HEK293 (cell line): ENCODE measurements around the gene CDT1.

ENCODE experiments used
- ZEB2 ChIP-seq: fragments of 450-650 bp; formaldehyde crosslinking; IDR thresholded peaks from 2 replicates; pipeline ENCODE4 v1.5.1; 2016; ENCODE audit warnings: missing biosample characterization, missing genetic modification characterization
- ZNF423 ChIP-seq: fragments of 450-650 bp; formaldehyde crosslinking; IDR thresholded peaks from 2 replicates; pipeline ENCODE4 v1.5.1; 2016; ENCODE audit warnings: missing biosample characterization, missing genetic modification characterization
- TF ChIP-seq, protein P1 (sequence below): fragments of 450-650 bp; formaldehyde crosslinking; optimal IDR thresholded peaks from 2 replicates; pipeline ENCODE3; 2016; ENCODE audit warnings: missing biosample characterization, mild to moderate bottlenecking, missing genetic modification characterization
- TF ChIP-seq, protein P2 (sequence below): fragments of 450-650 bp; formaldehyde crosslinking; IDR thresholded peaks from 2 replicates; pipeline ENCODE4 v1.5.1; 2016; ENCODE audit warnings: missing biosample characterization, missing genetic modification characterization
- TF ChIP-seq, protein P3 (sequence below): fragments of 450-650 bp; formaldehyde crosslinking; conservative IDR thresholded peaks from 2 replicates; pipeline ENCODE4 v1.5.1; 2016; ENCODE audit warnings: low read depth, missing biosample characterization, missing genetic modification characterization

DNA sequence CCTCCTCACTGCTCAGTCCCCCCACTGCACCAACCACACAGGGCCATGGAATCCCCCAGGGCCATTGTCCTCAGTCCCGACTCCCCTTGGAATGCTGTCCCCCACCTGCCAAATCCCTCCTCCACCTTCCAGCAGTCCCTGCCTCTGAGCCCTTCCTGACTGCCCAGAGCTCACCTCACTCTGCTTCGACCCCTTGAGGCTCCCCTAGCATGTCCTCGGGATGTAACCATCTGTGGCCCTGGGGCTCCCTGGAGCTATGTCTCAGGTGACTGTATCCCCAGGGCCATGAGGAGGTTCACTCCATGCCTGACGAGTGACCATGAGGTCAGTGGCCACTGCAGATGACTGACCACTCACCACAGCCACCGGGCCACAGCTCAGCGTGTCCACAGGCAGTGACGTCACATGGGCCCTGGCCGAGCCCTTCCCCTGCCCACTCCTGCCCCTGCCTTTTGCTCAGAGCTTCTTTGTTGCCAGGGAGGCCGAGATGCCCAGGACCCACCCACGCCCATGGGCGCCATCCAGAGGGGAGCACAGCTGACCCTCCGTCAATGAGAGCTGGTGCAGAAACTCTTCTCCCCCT is 10.8 kb upstream of the CDT1 start:
- TF ChIP-seq, protein P1, sequence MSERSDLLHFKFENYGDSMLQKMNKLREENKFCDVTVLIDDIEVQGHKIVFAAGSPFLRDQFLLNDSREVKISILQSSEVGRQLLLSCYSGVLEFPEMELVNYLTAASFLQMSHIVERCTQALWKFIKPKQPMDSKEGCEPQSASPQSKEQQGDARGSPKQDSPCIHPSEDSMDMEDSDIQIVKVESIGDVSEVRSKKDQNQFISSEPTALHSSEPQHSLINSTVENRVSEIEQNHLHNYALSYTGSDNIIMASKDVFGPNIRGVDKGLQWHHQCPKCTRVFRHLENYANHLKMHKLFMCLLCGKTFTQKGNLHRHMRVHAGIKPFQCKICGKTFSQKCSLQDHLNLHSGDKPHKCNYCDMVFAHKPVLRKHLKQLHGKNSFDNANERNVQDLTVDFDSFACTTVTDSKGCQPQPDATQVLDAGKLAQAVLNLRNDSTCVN (tag by site-specific recombination) = no peak
- TF ChIP-seq ZNF423 (no peak), ZEB2 (tag by site-specific recombination) (no peak)
- TF ChIP-seq, protein P2, sequence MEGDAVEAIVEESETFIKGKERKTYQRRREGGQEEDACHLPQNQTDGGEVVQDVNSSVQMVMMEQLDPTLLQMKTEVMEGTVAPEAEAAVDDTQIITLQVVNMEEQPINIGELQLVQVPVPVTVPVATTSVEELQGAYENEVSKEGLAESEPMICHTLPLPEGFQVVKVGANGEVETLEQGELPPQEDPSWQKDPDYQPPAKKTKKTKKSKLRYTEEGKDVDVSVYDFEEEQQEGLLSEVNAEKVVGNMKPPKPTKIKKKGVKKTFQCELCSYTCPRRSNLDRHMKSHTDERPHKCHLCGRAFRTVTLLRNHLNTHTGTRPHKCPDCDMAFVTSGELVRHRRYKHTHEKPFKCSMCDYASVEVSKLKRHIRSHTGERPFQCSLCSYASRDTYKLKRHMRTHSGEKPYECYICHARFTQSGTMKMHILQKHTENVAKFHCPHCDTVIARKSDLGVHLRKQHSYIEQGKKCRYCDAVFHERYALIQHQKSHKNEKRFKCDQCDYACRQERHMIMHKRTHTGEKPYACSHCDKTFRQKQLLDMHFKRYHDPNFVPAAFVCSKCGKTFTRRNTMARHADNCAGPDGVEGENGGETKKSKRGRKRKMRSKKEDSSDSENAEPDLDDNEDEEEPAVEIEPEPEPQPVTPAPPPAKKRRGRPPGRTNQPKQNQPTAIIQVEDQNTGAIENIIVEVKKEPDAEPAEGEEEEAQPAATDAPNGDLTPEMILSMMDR (tag by site-specific recombination) = no peak
- TF ChIP-seq, protein P3, sequence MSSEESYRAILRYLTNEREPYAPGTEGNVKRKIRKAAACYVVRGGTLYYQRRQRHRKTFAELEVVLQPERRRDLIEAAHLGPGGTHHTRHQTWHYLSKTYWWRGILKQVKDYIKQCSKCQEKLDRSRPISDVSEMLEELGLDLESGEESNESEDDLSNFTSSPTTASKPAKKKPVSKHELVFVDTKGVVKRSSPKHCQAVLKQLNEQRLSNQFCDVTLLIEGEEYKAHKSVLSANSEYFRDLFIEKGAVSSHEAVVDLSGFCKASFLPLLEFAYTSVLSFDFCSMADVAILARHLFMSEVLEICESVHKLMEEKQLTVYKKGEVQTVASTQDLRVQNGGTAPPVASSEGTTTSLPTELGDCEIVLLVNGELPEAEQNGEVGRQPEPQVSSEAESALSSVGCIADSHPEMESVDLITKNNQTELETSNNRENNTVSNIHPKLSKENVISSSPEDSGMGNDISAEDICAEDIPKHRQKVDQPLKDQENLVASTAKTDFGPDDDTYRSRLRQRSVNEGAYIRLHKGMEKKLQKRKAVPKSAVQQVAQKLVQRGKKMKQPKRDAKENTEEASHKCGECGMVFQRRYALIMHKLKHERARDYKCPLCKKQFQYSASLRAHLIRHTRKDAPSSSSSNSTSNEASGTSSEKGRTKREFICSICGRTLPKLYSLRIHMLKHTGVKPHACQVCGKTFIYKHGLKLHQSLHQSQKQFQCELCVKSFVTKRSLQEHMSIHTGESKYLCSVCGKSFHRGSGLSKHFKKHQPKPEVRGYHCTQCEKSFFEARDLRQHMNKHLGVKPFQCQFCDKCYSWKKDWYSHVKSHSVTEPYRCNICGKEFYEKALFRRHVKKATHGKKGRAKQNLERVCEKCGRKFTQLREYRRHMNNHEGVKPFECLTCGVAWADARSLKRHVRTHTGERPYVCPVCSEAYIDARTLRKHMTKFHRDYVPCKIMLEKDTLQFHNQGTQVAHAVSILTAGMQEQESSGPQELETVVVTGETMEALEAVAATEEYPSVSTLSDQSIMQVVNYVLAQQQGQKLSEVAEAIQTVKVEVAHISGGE = no peak
